GM12801 (cell line): Measurements from ENCODE around the gene SDR42E2.

ENCODE experiments used
- CTCF ChIP-seq: IDR thresholded peaks from one replicate; pipeline ENCODE4 v1.5.1; 2011; ENCODE audit warnings: control low read depth; ENCODE audit not compliant: insufficient read length; ENCODE audit errors: extremely low read depth

The SDR42E2 gene

GRCh38 chr16:22161999-22162655, at the start of gene SDR42E2:
Gene SDR42E2 (plus strand): TSS chr16:22162506. CDS start chr16:22165583, 3,077 bp downstream.
- TF ChIP-seq CTCF: no peak

DNA sequence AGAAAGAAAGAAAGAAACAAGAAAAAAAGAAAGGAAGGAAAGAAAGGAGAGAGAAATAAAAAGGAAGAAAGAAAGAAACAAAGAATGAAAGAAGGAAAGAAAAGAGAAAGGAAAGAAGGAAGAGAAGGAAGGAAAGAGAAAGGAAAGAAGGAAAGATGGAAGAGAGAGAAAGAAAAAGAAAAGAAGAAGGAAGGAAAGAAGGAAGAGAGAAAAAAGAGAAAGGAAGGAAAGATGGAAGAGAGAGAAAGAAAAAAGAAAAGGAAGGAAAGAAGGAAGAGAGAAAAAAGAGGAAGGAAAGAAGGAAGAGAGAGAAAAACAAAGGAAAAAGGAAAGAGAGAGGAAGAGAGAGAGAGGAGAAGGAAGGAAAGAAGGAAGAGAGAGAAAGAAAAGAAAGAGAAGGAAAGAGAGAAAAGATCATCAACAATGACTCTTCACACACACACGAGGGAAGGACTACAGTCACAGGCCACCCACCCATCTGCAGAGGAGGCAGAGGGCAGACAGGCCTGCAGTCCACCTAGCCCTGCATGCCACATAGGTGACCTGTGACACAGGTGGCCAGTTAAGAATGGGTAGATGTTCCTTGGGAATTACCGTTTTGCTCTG, 46.1 kb upstream of the SDR42E2 start:
- TF ChIP-seq CTCF: no peak

- no peak for TF ChIP-seq CTCF
Observed at GRCh38 chr16:22117609-22118008, 44.7 kb upstream of the SDR42E2 start.

DNA sequence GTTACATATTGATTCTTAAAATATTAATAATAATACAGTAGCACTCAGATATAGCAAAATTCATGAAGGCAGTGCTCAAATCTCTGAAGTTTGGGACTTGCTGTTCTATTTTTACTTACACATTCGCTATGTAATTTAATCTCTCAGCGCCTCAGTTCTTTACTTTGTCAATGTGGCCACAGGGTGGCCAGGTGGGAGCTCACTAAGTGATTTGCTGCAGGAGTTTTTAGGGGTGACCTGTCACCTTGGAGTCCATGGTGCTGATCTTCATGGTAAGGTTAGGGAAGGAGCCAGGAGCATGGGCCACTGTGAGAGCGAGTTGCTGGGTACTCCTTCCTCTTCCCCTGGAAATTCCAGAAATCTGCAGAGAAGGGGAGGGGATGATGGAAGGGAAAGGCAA, 41.9 kb upstream of the SDR42E2 start:
- no peak for TF ChIP-seq CTCF

DNA sequence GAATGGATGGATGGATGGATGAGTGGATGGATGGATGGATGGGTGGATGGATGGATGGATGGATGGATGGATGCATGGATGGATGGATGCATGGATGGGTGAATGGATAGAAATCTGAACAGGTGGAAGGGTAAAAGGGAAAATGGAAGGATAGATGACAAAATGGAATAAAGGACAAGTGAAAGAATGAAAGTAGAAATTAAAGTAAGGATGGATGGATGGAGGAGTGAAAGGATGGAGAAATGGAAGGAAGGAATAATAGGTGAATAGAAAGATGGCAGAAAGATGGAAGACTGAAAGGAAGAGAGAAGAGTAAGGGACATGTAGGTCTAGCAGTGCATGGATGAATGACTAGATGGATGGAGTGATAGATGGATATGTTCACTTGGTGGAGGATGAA, 40.1 kb upstream of the SDR42E2 start:
- TF ChIP-seq CTCF: no peak

GRCh38 chr16:22123146-22123545, 39.2 kb upstream of the SDR42E2 start:
- no peak for TF ChIP-seq CTCF

GRCh38 chr16:22123759-22124490, 38.4 kb upstream of the SDR42E2 start:
- TF ChIP-seq CTCF: no peak
